HG02610 (cell line): ENCODE data around the gene ZFAND6.

ENCODE experiments used
- ATAC-seq: cut with Tn5 transposase; IDR thresholded peaks from one replicate; pipeline ENCODE4 v1.9.1; 2021; ENCODE audit warnings: mild to moderate bottlenecking, moderate library complexity; ENCODE audit not compliant: unreplicated experiment

The ZFAND6 gene

GRCh38 chr15:80049046-80049445 is 10.4 kb upstream of the ZFAND6 start:
- no peak for ATAC-seq

- no peak for ATAC-seq
Observed at GRCh38 chr15:80052597-80053304, 6.7 kb upstream of the ZFAND6 start.

DNA sequence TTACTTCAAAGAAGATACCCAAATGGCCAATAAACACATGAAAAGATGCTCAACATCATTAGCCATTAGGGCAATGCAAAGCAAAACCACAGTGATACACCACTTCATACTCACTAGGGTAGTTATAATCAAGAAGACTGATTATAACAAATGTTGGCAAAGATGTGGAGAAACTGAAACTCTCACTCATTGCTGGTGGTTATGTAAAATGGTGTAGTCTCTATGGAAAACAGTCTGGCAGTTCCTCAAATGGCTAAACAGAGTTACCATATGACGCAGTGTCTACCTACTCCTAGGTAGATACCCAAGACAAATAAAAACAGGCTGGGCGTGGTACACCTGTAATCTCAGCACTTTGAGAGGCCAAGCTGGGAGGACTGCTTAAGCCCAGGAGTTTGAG is 3.5 kb upstream of the ZFAND6 start:
- ATAC-seq: no peak

DNA sequence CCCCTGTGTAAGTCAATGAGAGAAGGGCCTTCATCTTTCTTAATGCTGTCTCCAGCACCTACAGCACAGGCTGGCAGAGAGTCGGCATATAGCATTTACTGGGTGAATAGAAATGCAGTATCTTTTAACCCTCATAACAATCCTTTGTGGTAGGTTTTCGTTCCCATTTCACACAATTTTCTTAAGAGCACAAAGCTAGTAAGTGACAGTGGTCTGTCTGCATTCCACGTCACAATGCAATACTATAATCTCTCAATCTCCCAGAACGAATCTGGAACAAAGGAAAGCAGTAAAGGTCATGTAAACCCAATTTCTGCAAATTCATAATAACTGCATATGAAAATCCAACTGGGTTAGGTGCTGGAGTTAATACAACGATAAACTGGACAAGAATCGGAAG is 1.4 kb upstream of the ZFAND6 start:
- no peak for ATAC-seq

GRCh38 chr15:80059786-80060355 is 395 bp downstream of the ZFAND6 start:
- peak; percentile 54 for ATAC-seq

- ATAC-seq: no peak
Observed at GRCh38 chr15:80060356-80061006, 1.0 kb downstream of the ZFAND6 start.

DNA sequence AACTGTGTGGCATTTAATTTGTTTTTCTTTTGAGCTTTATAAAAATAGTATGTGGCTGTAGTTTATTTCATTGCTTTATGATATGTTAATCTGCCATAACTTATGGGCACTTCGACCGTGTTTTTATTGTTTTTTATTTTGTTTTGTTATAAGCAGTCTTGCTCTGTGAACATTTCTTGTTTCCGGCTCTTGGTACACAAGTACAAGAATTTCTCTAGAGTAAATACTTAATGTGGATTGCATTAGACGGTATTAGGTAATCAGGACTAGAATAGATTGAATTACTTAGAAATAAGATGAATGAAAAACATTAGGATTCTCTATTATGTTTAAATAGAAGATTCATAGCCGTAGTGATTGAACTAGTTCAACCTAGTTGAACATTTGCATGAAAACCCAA is 2.1 kb downstream of the ZFAND6 start:
- no peak for ATAC-seq

GRCh38 chr15:80066912-80067311 is 7.4 kb downstream of the ZFAND6 start:
- ATAC-seq: no peak

- ATAC-seq: no peak
Observed at GRCh38 chr15:80068578-80068977, 9.1 kb downstream of the ZFAND6 start.

DNA sequence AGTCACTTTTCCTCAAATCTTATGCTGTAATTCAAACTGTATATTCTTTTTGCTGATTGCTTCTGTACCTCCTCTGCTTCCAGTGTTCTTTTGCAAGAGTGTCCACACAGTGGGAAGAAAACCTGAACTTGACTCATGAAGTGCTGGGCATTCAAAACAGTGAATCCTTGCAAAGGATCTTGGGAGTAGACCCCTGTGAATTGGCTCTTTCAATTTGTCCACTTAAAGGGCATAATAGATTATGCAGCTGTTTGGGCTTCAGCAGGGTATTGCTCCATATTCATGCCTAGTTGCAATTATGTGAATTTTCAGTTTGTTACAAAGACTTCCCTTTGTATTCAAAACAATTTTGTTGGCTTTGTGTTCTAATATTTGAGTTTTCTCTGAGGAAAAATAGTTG is 11.4 kb downstream of the ZFAND6 start:
- ATAC-seq: no peak

- no peak for ATAC-seq
Observed at GRCh38 chr15:80071652-80072051, 12.2 kb downstream of the ZFAND6 start.

DNA sequence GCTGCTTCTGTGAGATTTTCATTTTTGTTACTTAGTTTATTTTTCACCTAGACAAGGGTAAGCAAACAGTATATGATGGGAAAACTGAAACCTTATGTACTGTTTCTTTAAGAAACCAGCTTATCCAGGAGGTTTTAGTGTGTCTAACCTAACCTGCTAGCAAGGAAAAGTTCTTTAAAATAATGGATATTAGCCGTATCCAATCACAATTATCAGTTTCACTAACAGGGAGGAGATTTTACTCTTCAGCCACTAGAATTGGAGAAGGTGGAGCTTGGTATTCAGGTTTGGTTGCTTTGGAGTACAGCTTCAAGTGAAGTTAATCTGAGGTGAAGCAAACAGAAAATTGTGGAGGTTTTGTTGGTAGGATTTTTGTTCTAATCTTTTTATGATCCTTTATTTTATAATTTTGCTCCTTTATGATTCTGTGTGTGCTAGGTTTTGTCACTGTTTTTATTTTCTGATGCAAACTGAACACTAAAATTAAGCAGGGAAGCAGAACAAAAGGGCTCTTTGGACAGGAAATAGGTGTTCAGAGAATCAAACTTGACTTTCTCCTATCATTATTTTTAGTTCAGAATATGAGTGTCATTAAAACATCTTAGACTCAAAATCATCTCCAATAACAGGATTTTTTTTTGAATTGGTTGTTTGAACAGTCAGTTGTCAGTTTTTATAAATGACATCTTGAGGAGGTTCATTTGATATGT is 13.0 kb downstream of the ZFAND6 start:
- ATAC-seq: peak; percentile 83

DNA sequence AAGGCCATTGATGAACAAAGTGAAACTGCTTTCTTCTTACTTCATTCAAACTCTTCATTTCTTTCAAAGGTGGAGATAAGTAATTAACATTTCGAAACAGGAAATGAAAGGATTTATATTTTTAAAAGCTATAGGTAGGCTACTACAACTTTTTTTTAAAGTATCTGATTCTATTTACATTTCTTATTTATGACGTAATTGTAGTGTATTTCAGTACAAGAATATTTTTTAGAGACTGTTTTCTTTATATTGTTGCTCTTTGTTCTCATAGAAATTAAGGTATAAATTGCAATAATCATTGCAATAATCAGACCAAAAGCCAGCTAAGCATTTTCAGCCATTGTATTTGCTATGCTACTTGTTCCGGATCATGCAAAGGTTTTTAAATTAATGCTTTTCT is 13.7 kb downstream of the ZFAND6 start:
- ATAC-seq: no peak

DNA sequence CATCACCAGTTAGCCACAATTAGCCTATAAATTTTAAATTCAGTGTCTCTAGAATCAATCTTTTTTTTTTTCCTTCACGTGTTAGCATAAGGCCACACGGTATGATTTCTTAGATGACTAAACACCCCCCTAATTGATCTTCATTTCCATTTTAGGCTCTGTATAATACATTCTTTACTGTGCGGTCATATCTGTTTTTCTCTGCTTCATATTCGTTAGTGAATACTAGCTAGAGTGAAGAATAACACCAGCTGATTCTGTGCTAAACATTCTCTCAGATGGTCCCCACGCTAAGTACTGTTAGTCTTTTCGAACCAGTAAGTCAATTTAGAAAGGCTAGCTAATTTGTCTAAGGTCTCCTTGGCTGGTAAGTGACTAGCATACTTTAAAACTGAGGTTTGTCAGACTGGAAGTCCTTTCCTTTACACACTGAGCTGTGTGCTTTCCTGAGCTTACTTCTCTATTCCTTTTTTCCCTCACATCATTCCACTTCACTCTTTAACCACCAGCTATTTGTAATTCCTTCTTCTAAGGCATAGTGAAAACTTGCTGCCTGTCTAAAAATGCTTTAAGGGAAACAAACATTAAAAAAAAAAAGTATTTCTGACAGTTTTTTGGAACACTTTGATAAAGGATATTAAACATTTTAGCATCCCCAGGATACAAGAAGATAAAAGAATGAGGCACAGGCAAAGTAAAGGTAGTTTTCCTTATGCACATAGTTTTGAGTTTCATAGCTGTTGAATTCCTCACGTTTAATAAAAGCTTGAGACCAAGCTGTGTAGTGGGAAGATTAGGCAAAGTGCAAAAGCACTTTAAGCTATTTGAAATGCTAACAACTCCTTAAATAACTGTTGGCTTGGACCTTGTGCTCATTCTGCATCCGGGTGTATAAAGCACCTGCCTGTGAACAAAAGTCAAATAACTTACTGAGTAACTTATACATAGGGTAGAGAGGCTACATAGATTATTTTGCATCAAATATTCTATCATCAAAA is 17.1 kb downstream of the ZFAND6 start:
- ATAC-seq: no peak

- ATAC-seq: peak; percentile 44
Observed at GRCh38 chr15:80081390-80081789, 21.9 kb downstream of the ZFAND6 start.

DNA sequence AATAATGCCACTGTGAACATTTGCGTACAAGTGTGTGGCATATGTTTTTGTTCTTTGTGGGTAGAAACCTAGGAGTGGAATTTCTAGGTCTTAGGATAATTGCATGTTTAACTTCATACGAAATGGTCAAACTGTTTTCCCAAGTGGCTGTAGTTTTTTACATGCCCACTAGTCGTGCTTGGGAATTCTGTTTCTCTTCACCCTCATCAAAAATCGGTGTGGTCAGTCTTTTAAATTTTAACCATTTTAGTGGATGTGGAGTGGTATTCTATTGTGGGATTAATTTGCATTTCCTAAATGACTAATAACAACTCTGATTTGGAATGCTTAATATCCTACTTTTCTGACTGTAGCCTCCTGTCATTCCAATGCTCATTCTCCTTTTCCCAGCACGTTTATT is 27.6 kb downstream of the ZFAND6 start:
- ATAC-seq: no peak

DNA sequence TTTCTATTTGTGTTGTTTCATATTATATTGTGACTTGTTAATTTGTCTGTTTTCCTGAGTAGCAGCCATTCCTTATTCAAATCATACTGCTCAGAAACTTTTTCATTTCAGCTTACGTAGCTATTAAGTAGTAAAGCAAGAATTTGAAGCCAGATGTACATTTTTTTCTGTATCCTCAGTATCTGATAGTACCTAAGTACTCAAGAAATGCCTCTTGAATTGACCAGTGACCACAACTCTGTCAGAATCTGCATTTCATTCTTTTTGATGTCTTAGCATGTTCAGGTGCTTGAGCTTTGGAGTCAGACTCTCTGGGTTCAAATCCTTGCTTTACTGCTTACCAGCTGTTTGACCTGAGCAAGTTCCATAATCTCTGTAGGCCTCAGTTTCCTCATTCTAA is 30.6 kb downstream of the ZFAND6 start:
- ATAC-seq: no peak

- ATAC-seq: no peak
Observed at GRCh38 chr15:80090879-80091503, 31.5 kb downstream of the ZFAND6 start.

GRCh38 chr15:80093854-80094418 is 34.5 kb downstream of the ZFAND6 start:
- no peak for ATAC-seq

- ATAC-seq: no peak
Observed at GRCh38 chr15:80095511-80095910, 36.0 kb downstream of the ZFAND6 start.
